PC-9 (cell line): Measurements from ENCODE around the gene LRRC74A. TPM values are rescaled to one million over a fixed set of nuclear protein-coding genes. Genes with fewer than 3 reads are reported as not detected.

Experiments used
- BruUV-seq: library from RNA; stranded (reverse); fragments of 400-500 nt; replicated peaks from 2 replicates; lab custom pipeline; 2021; lab: Mats Ljungman, UMichigan
- CTCF ChIA-PET: fragments of 300-600 bp; sonication (Branson Sonifier 250); formaldehyde crosslinking; loops from one replicate; lab custom pipeline; 2022; ENCODE audit warnings: antibody characterized with exemption; lab: Charles Lee
- POLR2A ChIA-PET: fragments of 300-600 bp; sonication (Branson Sonifier 250); formaldehyde crosslinking; loops from one replicate; lab custom pipeline; 2022; ENCODE audit warnings: antibody characterized with exemption; ENCODE audit not compliant: unreplicated experiment; lab: Charles Lee
- DNase-seq, 2 experiments: peaks; one replicate each; pipeline versions ENCODE4 v3.0.0 to v3.0.0-alpha.2; 2015 to 2022; ENCODE audit warnings: mixed read lengths in 1 of 2
- H2AFZ ChIP-seq: fragments of 200-600 bp; sonication (generic); 2 replicates; pipeline ENCODE4 v1.8.1; 2017; ENCODE audit warnings: antibody characterized with exemption
- H3F3A ChIP-seq: fragments of 200-600 bp; sonication (generic); 2 replicates; pipeline ENCODE4 v1.8.1; 2017; ENCODE audit warnings: antibody characterized with exemption, mild to moderate bottlenecking, low read depth; ENCODE audit not compliant: insufficient read depth
- H3K27ac ChIP-seq: fragments of 200-600 bp; sonication (generic); 2 replicates; pipeline ENCODE4 v1.6.1; 2016; ENCODE audit warnings: mixed run types
- H3K27me3 ChIP-seq: fragments of 200-600 bp; sonication (generic); 2 replicates; pipeline ENCODE4 v1.6.1; 2016; ENCODE audit warnings: low read depth, mixed run types; ENCODE audit not compliant: insufficient read depth
- H3K36me3 ChIP-seq: fragments of 200-600 bp; sonication (generic); 2 replicates; pipeline ENCODE4 v1.6.1; 2016; ENCODE audit warnings: low read depth, mixed run types
- H3K4me1 ChIP-seq: fragments of 200-600 bp; sonication (generic); replicated peaks from 2 replicates; pipeline ENCODE4 v1.6.1; 2016; ENCODE audit warnings: mixed run types; ENCODE audit not compliant: insufficient read depth
- H3K4me2 ChIP-seq: fragments of 200-600 bp; sonication (generic); 2 replicates; pipeline ENCODE4 v1.6.1; 2017; ENCODE audit warnings: mixed run types
- H3K4me3 ChIP-seq: fragments of 200-600 bp; sonication (generic); 2 replicates; pipeline ENCODE4 v1.6.1; 2016; ENCODE audit warnings: mixed run types
- H3K79me2 ChIP-seq: fragments of 200-600 bp; sonication (generic); 2 replicates; pipeline ENCODE4 v1.6.1; 2017; ENCODE audit warnings: low read depth, mixed run types
- H3K9me2 ChIP-seq: fragments of 200-600 bp; sonication (generic); 2 replicates; pipeline ENCODE4 v1.8.1; 2017; ENCODE audit warnings: mild to moderate bottlenecking; ENCODE audit not compliant: insufficient read depth
- H3K9me3 ChIP-seq: fragments of 200-600 bp; sonication (generic); 2 replicates; pipeline ENCODE4 v1.8.1; 2016; ENCODE audit warnings: low read depth; ENCODE audit not compliant: insufficient read depth
- H4K20me1 ChIP-seq: fragments of 200-600 bp; sonication (generic); 2 replicates; pipeline ENCODE4 v1.8.1; 2017; ENCODE audit not compliant: insufficient read depth
- CTCF ChIP-seq: fragments of 200-600 bp; sonication (generic); conservative IDR thresholded peaks from 2 replicates; pipeline ENCODE4 v1.6.1; 2017; ENCODE audit warnings: mixed run types, antibody characterized with exemption, mild to moderate bottlenecking, moderate library complexity
- EZH2 ChIP-seq: fragments of 200-600 bp; sonication (generic); IDR thresholded peaks from 2 replicates; pipeline ENCODE4 v1.8.0; 2017; ENCODE audit warnings: antibody characterized with exemption, low read depth
- intact Hi-C: fragments of 100-400 bp; cut with micrococcal nuclease; formaldehyde crosslinking; loops from one replicate; pipeline ENCODE4 v1.10.0; 2022; ENCODE audit not compliant: unreplicated experiment
- total RNA-seq: library from RNA; stranded (reverse); gene quantifications from 2 replicates; pipeline ENCODE4 v1.2.3, GENCODE V29; 2021

LRRC74A gene
- total RNA-seq, 1 experiment from 2014 or later: not detected

- CTCF ChIA-PET: no interaction called here
- no peaks in the 10 kb centered on the region for H3K4me1 ChIP-seq
- POLR2A ChIA-PET: no interaction called here
- H3K9me2 ChIP-seq: no peaks in the 10 kb centered on the region
- TF ChIP-seq EZH2 (no peak), CTCF (no peak)
- intact Hi-C loops: no loop called here
- H3K9me3 ChIP-seq: no peaks in the 10 kb centered on the region
- H4K20me1 ChIP-seq: 0 out of 2 replicates have a peak, but pooled peaks cover 6% of the 10 kb centered on the region
- no peak overlapping the region for H2AFZ ChIP-seq
- no peak overlapping the region for H3K4me2 ChIP-seq
- no peaks in the 10 kb centered on the region for H3K27me3 ChIP-seq
- H3K4me3 ChIP-seq: no peak overlapping the region
- no peak overlapping the region for H3K27ac ChIP-seq
- no peaks in the 10 kb centered on the region for H3F3A ChIP-seq
- H3K79me2 ChIP-seq: no peaks in the 10 kb centered on the region
- no TSS peak for BruUV-seq
- no peaks in the 10 kb centered on the region for H3K36me3 ChIP-seq
- DNase-seq: no peak
Observed at GRCh38 chr14:76780360-76780759, 45.8 kb upstream of the LRRC74A start.

GRCh38 chr14:76780875-76781647, 45.1 kb upstream of the LRRC74A start:
- H3K9me2 ChIP-seq: no peaks in the 10 kb centered on the region
- H3K9me3 ChIP-seq: no peaks in the 10 kb centered on the region
- no peak overlapping the region for H2AFZ ChIP-seq
- DNase-seq: no peak
- no peaks in the 10 kb centered on the region for H3K4me1 ChIP-seq
- H3K27ac ChIP-seq: no peak overlapping the region
- intact Hi-C loops: no loop called here
- CTCF ChIA-PET: no interaction called here
- BruUV-seq: no TSS peak
- no peaks in the 10 kb centered on the region for H3K36me3 ChIP-seq
- H3K4me2 ChIP-seq: no peak overlapping the region
- no peaks in the 10 kb centered on the region for H3F3A ChIP-seq
- TF ChIP-seq CTCF (no peak), EZH2 (no peak)
- no peak overlapping the region for H3K4me3 ChIP-seq
- 0 out of 2 replicates have a peak, but pooled peaks cover 6% of the 10 kb centered on the region for H4K20me1 ChIP-seq
- no peaks in the 10 kb centered on the region for H3K79me2 ChIP-seq
- H3K27me3 ChIP-seq: no peaks in the 10 kb centered on the region
- POLR2A ChIA-PET: no interaction called here

GRCh38 chr14:76781648-76782051, 44.6 kb upstream of the LRRC74A start:
- Histone ChIP-seq H3K79me2 (no peaks in the 10 kb centered on the region), H4K20me1 (0 out of 2 replicates have a peak, but pooled peaks cover 6% of the 10 kb centered on the region), H3K9me3 (no peaks in the 10 kb centered on the region), H3K27ac (no peak overlapping the region), H3F3A (no peaks in the 10 kb centered on the region), H3K9me2 (no peaks in the 10 kb centered on the region), H3K4me2 (no peak overlapping the region), H3K27me3 (no peaks in the 10 kb centered on the region), H3K4me3 (no peak overlapping the region), H3K36me3 (no peaks in the 10 kb centered on the region), H2AFZ (no peak overlapping the region), H3K4me1 (no peaks in the 10 kb centered on the region)
- DNase-seq: no peak
- ChIA-PET CTCF (no interaction called here), POLR2A (no interaction called here)
- no peak for TF ChIP-seq EZH2
- no peak for TF ChIP-seq CTCF
- intact Hi-C loops: no loop called here
- no TSS peak for BruUV-seq
